Stromal cell of bone marrow (primary cell): Measurements from ENCODE around the gene ALCAM.

Experiments used
- DNase-seq: peaks from one replicate; pipeline ENCODE4 v3.0.0-alpha.2; 2012; ENCODE audit warnings: low read depth

ALCAM gene

DNA sequence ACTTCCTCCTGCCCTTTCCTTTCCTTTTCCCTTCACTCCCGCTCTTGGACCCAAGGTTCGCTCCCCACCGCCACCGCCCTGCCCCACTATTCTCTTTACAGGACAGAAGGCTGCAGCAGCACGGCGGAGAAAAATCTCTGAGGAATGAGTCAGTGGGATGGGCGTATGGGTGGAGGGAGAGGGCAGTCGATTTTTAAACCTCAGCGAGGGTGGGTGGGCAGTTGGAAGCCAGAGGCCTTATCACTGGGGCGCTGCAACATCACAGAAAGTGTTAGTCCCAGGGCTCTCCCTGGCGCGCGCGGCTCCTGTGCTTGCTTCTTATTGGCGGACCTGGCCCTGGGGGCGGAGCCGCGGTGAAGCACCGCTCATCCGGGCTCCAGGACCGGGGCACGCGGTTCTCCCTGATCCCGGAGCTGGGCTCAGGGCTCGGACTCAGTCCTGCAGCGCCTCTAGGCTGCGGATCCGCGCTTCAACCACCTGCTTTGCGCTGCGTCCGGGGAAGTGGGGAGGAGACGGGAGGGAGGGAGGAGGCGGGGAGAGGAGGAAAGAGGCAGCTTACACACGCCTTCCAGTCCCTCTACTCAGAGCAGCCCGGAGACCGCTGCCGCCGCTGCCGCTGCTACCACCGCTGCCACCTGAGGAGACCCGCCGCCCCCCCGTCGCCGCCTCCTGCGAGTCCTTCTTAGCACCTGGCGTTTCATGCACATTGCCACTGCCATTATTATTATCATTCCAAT lies at the start of gene ALCAM:
ALCAM (plus strand) TSS at position 584 of the 737 bp plus-strand sequence.
- DNase-seq, result peak; percentile 98

GRCh38 chr3:105317841-105318240 lies 48.9 kb upstream of the ALCAM start:
- no peak for DNase-seq

- DNase-seq, result no peak
Observed at GRCh38 chr3:105322570-105323273, 44.0 kb upstream of the ALCAM start.

DNA sequence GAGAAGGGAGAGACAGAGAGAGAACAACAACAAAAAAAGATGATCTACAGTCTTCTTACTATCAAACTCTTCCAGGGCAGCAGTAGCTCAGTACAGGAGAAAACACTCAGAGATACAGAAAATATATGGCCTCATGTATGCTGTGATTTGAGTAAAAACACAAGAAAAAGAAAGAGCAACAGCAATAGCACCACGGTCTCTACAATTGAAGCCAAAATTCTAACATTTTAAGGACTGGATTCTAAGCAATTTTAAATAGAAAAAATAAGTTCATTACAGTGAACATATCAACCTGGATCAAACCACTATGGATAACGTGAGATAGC lies 43.5 kb upstream of the ALCAM start:
- DNase-seq, result no peak

GRCh38 chr3:105324951-105325350 lies 41.8 kb upstream of the ALCAM start:
- DNase-seq, result no peak

- peak; percentile 23 for DNase-seq
Observed at GRCh38 chr3:105327662-105328337, 38.9 kb upstream of the ALCAM start.

DNA sequence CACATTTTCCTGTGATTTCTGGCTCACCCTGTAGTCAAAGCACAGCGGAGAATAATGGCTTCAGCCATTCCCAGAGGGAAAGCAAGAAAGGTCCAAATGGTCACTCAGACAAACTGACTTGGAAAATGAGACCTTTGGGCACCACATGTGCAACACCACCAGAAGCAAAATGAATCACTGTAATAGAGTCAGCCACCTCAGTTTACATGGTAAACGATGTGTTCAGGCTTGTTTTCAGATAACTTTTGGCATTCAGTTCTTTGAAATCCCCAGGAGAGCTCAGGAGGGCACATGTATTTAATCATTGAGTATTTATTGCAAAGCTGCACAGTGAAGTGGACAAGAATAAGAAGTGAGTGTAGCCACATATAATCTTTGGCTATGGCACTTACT lies 38.4 kb upstream of the ALCAM start:
- no peak for DNase-seq

DNA sequence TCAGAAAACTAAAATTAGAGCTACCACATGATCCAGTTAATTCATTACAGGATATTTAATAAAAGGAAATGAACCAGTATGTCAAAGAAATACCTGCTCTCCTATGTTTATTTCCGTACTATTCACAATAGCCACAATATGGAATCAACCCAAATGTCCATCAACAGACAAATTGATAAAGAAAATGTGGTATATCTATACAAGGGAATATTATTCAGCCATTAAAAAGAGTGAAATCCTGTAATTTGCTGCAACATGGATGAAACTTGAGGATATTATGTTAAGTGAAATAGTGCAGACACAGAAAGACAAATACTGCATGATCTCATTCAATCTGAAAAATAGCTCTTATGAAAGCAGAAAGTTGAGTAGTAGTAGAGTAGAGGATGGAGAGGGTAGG lies 33.7 kb upstream of the ALCAM start:
- DNase-seq, result no peak

GRCh38 chr3:105334138-105334882 lies 32.4 kb upstream of the ALCAM start:
- DNase-seq, result no peak

DNA sequence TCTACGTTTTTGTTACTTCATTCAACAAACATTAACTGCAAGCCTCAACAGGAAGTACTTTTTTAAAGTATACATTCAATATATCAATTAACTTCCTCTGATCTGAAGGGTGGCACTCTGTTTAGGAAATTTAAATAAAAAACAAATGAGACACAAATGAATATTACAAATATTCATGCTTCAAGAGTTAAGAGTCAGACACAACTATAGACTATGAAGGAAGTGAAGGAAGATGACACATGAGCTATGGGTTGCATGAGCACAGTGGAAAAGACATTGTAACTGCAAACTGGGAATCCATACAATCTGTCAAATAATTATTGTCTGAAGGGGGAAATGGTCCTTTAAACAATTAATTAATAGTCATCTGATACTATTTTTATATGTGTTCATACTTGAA lies 26.8 kb upstream of the ALCAM start:
- DNase-seq, result no peak

- DNase-seq, result no peak
Observed at GRCh38 chr3:105343991-105344390, 22.7 kb upstream of the ALCAM start.

GRCh38 chr3:105345156-105345555 lies 21.6 kb upstream of the ALCAM start:
- no peak for DNase-seq

GRCh38 chr3:105347625-105348302 lies 18.9 kb upstream of the ALCAM start:
- no peak for DNase-seq

- DNase-seq, result no peak
Observed at GRCh38 chr3:105348307-105348706, 18.4 kb upstream of the ALCAM start.

DNA sequence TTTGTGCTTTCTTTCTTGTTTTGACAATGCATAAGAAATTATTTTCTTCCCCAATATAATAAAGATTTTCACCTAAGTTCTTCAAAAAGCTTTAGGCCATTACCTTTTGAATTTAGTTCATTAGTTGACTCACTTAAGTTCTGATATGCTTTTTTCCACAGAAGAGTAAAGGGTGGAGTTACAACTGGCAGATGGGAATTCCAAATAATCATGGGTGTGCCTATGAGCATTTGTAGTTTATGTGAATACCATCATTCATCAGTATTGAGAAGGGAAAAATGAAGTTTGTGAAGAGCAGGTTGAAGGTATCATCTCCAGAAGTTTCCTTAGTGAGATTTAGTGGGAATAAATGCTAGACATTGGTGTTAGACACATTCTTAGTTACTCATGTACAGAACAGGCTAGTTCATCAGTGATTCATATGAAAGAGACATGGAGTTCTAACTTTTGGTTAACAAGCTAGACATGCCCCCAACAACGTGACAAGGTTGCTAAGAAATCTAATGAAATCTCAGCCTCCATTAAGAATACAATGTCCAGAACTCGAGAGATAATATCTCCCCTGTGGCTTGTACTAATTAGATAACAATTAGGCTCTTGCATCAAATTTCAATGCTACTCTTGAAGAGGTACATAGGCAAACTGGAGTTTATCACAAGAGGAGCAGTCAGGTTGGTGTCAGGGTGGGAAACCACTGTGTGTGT lies 16.9 kb upstream of the ALCAM start:
- no peak for DNase-seq

GRCh38 chr3:105351821-105352220 lies 14.9 kb upstream of the ALCAM start:
- no peak for DNase-seq

DNA sequence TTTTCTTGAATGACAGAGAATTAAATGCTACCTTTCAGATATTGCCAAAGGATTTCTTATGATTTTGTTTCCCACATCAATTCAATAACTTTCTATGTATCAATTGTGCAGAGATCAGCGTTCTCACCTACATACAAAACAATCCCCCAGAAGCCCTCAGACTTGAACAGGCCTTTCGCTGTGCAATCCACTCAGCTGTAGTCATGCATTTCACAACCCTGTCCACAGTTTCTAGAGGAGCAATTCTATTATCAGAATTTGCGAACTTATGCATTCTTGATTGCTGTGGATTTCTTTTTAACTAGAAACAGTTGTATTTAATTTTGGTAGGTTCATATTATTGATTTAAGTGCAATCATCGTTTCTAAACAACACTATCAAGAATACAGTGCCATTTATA lies 13.7 kb upstream of the ALCAM start:
- DNase-seq, result no peak

DNA sequence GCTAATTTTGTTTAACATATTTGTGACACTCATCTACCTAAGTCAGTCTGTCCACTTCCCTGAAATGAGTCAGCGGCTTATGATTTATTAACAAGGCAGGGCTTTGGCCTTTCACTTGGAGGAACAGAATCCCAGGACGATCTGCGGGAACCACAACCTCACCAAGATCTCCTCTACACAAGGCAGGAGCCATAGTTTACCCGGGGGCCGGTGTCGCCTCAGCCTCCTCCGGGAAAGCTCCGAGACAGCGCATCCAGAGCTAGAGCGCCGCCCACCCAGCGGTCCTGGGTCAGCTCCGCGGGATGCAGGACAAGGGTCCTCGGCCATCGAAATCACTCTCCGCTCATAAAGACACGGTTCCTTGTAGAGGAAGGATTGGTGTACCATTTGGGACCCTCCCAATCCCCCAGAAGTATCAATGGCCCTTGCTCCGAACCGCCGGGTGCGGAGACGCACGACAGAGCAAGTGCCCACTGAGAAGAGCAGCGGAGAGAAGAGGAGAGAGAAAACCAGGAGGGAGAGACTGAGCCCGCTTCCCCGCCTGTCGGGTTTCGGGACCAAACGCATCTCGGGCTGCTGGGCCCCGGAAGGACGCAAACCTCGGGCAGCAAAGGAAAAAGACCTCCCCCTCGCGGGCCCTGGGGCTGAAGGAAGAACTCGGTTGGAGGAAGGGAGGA lies 13.1 kb upstream of the ALCAM start:
- DNase-seq, result no peak

GRCh38 chr3:105354429-105354828 lies 12.3 kb upstream of the ALCAM start:
- no peak for DNase-seq

DNA sequence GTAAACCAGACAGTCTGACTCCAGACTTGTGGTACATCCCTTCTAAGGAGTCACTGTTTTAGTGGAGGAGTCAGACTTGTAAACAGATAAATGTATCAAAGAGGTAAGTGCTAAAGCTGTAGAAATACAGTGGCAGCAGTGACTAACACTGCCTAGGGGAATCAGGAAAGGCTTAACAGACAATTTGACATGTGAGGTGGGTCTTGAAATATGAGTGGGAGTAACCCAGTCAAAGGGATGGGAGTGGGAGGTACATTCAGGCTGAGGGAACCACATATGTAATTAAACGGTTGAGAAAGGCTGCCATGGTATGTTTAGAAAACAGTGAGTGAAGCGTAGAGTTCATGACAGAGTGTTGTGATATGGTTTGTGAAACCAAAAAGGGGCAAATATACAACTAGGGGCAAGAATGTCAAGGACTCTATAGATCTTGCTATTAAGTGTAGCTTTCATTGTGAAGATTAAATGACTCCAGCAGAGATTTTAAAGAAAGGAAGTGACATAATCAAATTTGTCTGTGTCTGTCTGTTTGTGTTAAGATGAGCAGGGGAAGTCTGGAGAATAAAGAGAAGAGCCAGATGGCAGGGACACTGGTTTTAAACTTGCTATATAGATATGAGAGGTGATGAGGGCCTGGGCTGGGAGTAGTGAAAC lies 11.2 kb upstream of the ALCAM start:
- no peak for DNase-seq
